SK-N-DZ (cell line): ENCODE data around the gene BTC.
"Not testable (repeated sequence)": the region's sequence is repeated elsewhere in the genome, so short reads cannot be mapped to it uniquely, and the experiment has no call there.

Experiments
- DNase-seq: peaks from one replicate; pipeline ENCODE4 v3.0.0-alpha.2; 2015; ENCODE audit warnings: low spot score

Gene BTC

GRCh38 chr4:74758551-74759145 lies 35.7 kb downstream of the BTC start:
- DNase-seq, result no peak

- no peak for DNase-seq
These were observed 37.2 kb downstream of the BTC start for GRCh38 chr4:74757136-74757535.

- no peak for DNase-seq
These were observed 38.8 kb downstream of the BTC start for GRCh38 chr4:74755486-74755885.

- no peak for DNase-seq
These were observed 40.1 kb downstream of the BTC start for GRCh38 chr4:74754218-74754617.

GRCh38 chr4:74752798-74753197 lies 41.5 kb downstream of the BTC start:
- no peak for DNase-seq

- no peak for DNase-seq
These were observed 42.5 kb downstream of the BTC start for GRCh38 chr4:74751856-74752255.

- no peak for DNase-seq
These were observed 43.1 kb downstream of the BTC start for GRCh38 chr4:74751247-74751646.

DNA sequence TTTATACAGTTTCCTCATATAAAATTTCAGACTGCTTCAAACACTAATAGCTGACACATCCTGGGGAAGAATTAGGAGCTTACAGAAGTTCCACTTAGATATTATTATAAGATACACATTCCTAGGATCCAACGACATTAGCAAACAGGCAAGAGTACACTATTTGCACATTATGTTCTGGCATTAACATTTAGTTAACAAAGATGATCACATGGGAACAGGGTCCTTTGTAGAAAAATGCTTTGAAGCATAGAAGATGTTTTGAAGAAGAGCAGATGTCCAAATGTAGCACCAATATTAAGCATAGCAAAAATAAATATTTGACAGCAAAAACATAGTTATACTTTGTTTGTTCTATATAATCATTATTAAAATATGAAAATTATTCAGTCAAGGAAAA lies 52.1 kb downstream of the BTC start:
- DNase-seq, result no peak

- no peak for DNase-seq
These were observed 55.7 kb downstream of the BTC start for GRCh38 chr4:74738464-74739143.

- DNase-seq, result no peak
These were observed 59.3 kb downstream of the BTC start for GRCh38 chr4:74734995-74735394.

- no peak for DNase-seq
These were observed 60.6 kb downstream of the BTC start for GRCh38 chr4:74733756-74734155.

DNA sequence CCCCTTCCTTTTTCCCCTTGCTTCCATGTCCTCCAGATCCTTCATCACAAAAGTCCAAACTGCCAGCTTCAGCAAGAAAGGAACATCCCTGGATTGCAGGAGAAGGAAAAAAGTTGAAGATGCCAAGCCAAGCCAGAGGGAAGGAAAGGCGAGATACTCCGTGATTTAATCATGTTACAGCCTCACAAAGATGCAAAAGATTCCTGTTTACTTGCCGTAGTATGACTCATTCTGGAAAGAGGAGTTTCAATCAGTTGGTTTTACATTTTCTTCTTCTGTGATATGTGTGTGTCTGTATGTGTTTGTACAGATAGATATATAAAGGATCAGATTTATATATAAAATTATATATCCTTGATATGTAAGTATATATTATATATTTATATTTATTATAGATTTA lies 69.3 kb downstream of the BTC start:
- no peak for DNase-seq

DNA sequence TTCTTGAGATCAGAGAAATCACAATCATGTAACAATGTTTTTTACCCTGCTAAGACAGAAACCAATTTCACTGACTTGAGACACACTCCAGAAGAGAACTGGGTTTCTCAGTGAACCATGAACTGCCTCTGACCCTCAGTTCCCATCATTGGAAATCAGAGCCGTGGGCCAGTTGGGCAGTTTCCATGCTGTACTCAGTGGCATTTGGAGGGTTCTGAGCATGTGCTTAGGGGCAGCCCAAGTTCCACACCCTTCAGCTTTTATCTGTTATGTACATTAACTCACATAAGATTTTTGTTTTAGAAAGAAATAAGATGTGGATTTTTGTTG lies 77.9 kb downstream of the BTC start:
- DNase-seq, result no peak

DNA sequence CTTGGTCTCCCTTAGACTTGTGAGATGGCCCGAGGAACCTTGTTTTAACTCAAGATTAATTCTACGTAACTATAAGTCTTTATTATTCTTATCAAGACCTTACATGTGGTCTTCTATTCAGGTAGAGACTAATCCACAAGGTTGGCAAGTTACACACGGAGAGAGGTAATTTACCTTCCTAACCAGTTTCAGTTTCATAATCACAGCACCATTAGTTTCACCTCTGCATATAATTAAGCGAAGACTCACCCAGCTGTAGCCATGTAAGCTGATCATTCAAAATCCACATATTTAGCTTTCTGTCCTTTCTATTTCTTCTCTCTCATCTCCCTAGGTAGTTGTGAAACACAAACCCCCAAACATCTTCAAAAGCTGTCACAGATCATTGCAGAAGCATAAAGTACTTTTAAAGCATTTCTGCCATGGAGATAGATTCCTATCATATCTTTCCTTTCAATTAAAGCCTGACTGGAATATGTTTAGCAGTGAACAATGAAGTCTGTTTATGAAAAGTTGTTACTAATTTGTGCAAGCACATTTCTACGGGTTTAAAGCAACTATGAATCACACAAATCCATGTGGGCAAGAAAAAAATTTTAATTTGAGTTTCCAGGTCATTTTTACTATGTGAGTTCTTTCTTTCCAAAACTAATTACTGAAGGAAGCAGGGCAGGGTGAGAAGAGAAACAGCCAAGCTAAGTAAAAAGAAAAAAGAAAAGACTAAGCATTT lies 78.5 kb downstream of the BTC start:
- DNase-seq, result no peak

DNA sequence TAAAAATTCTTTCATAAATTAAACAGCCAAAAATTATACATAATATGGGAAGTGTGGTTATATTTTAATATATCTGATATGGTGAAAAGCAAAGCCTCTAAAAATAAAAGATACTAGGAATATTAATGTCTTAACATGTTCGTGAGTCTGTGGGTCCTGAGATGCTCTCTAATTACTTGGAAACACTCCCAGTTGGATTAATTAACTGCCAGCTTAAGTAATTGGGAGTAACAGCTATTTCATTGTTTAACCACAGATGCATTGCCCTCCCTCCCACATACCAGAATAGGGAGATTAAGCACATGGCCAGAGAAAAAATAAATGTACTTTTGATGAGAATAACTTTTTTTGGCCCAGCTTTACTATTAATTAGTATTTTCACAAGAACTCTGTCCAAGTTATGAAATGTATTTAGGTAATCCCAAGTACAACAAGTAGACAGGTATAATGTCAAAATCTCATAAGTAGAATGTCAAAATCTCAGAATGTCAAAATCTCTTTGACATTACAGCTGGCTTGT lies 79.7 kb downstream of the BTC start:
- DNase-seq, result no peak

- DNase-seq, result not testable (repeated sequence)
These were observed 86.2 kb downstream of the BTC start for GRCh38 chr4:74708135-74708534.
